Hindlimb muscle (tissue), 1 donor: ENCODE measurements around the gene SRD5A1. TPM values are rescaled to one million over a fixed set of nuclear protein-coding genes. Genes with fewer than 3 reads are reported as not detected.

ENCODE experiments used
- DNase-seq: peaks from one replicate; pipeline ENCODE4 v3.0.0-alpha.2; 2013
- polyA plus RNA-seq: library from polyadenylated mRNA; unstranded; fragments of 120-200 nt; gene quantifications from one replicate; pipeline ENCODE4 v1.2.1, GENCODE V29; 2013; ENCODE audit not compliant: insufficient read length

The SRD5A1 gene, protein sequence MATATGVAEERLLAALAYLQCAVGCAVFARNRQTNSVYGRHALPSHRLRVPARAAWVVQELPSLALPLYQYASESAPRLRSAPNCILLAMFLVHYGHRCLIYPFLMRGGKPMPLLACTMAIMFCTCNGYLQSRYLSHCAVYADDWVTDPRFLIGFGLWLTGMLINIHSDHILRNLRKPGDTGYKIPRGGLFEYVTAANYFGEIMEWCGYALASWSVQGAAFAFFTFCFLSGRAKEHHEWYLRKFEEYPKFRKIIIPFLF
- polyA plus RNA-seq, result 13.7 TPM

DNA sequence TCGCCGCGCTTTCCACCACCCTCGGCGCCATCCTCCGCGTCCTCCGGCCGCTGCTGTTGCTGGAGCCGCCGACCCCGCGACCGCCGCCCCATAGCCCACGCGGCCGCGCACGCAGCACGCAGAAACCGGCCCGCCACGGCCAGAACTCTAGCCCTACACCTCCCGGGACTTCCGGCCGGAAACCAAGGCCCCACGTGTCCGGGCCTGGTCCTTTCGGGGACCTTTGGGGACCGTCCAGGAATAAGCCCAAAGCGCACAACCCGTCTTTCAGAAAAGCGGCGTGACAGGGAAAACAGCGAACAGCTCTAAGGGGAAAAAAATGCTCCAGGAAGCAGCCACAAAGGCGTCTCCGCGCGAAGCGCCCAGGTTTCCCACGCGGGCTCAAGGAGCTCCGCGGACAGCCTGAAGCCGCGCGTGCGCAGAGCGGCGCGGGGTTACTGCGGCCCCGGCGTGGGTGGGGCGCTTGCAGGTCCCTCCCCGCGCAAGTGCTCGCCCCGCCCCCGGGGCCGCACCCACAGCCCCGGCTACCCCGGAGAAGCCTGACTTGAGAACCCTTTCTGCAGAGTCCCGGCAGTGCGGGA is at the start of gene SRD5A1, which contains the start of gene NSUN2:
SRD5A1 (plus strand) TSS at position 553 of the 581 bp plus-strand sequence. CDS start 137 bp downstream, outside the sequence.
NSUN2 (minus strand) TSS at position 157 of the 581 bp plus-strand sequence; CDS start at position 92, 65 bp downstream.
- peak; percentile 95 for DNase-seq

DNA sequence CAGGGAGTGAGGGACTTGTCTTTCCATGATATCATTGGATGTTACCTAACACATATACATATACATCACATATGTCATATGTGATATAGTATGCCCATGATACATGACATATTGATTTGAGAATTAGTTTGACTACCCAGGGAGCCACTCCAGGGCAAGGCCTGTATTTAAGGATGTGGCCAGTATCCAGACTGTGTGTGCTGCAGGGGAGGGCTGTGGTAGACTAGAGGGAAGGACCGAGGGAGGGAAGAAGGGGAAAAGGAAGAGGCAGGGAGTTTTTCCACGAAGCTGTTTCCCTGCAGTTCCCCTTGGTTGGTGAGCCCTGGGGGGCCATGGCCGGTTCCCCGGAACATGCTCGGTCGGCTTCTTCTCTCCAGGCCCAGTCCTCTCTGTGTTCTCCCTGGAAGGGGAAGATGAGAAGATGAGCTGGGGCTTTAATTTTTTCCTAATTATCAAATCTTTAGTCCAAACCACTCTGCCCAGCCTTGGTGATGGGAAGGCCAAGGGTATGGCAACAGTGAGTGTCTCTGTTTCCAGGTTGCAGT is 49.1 kb upstream of the SRD5A1 start:
- DNase-seq, result no peak

DNA sequence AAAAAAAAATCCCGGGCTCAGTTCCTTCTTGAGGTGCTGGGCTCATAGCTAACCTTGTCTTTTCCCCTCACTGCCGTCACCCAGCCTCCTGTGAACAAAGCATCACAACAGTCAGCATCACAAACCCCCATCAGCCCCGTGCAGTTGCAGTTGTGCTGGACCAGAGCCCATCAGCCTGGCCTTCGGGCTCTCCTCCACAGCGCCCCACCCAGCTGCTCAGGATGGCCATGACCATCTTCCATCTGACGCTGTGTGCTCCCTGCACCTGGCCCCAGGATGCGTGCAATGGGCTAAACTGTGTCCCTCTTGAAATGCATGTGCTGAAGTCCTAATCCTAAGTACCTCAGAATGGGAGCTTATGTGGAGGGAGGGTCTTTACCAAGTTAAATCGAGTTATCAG is 48.5 kb upstream of the SRD5A1 start:
- no peak for DNase-seq

DNA sequence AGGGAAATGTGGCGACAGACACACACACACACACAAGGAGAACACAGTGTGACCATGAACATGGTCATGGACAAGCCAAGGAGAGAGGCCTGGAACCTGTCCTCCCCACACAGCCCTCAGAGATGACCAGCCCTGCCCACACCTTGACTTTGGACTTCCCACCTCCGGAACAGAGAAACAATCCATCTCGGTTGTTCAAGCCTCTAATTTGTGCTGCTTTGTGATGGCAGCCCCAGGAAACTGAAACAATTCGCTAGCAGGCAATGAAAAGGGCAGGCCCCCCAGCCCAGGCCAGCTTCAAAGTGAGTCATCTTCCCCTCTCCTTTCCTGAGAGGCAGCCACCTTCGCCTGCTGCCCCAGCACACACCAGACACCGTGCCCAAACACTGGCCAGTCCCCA is 48.1 kb upstream of the SRD5A1 start:
- no peak for DNase-seq

DNA sequence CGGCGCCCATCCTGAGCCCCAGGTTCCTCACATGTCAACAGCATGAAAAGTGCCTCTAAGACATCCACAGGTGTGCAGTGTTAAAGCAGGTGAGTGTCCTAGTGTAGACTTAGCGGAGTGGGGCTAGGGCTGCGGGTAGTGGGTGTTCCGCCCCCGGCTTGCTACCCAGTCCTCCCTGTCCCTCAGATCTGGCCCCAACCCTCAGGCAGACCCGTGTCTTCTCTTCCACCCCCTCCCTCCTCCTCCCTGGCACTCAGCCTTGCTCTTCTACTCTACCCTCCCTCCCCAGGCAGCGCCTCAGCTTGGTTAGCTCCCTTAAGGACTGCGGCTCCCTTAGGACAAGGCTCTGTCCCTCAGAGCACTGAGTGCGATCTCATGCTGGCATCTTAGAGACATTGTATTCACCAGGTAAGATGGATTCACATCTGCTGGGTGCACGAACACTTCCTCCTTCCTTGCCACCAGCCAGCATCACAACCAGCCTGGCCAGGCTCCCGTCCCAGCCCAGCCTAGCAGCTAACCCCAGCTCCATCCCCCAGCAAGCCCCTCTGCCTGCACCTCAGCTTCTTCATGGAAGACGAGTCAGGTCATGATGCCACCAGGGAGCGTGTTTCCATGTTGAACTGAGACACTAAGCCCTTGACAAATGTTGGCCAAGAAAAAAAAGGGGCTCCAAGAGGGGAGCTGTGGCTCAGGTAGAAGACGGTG is 47.1 kb upstream of the SRD5A1 start:
- no peak for DNase-seq

DNA sequence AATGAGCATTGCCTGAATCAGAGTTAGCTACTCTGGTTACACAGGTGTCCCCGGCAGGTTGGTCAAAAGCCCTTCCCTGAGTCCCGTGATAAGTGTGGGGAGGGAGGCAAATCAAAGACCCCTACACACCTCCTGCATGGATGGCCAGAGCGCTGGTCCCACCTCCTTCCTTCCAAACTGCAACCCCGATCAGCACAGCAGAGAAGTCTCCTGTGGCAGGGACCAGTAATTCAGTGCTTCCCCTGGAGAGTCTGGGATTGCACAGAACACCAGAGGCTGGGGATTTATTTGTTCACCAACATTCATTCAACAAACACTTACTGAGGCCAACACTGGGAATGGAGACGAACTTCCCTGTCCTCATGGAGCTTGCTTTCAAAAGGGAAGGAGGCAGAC is 46.6 kb upstream of the SRD5A1 start:
- no peak for DNase-seq

DNA sequence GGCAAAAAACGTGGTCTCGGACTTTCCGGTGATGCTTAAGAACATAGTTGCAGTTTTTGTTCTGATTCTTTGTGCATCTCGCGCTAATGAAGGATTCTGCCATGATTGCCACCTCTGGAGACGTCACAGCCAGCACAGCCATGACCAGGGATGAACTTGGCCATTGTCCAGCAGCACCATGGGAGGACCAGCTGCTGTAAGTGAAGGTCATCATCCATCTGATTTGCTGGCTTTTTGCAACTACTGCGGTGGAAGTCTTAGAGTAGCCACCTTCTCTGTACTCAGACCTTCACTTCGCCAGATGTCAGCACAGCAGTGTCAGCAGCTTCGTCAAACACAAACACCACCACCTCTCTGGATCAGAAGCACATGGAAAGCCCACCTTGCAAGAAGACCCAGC is 46.1 kb upstream of the SRD5A1 start:
- no peak for DNase-seq

DNA sequence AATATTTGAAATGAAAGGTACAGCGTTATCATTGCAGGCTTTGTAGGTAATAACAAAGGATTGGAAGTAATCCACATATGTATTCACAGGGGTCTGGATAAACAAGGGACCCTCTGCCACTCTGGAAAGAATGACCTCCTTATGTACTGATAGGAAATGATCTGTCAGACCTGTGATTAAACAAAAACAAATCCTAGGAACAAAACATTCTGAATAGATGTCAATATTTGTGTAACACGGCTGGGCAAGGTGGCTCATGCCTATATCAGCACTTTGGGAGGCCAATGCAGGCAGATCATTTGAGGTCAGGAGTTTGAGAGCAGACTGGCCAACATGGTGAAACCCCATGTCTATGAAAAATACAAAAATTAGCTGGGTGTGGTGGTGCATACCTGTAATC is 42.7 kb upstream of the SRD5A1 start:
- DNase-seq, result no peak

DNA sequence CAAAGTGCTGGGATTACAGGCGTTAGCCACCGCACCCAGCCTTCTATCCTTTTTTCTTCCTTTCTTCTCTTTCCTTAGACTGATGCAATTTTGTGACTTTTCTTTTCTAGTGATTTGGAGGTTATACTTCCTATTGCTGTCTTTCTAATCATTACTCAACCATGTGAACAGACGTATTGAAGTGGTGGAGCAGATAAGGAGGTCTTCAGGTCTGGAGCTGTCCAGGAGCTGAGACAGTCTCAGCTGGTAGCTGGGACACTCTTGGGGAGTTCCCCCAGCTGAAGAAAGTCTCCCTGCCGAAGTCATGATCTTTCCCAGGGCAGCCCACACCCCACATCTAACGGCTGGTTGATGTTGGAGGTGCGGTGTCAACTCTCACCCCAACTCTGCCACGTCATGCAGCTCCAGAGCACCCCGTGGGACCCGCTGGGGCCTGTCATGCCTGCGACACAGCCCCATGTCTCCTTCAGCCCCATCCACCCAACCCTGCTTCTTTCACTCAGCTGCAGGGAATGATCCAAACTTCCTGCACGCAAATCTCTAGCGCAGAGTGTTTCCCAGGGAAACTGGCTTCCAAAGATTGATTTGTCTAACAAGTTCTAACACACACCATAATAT is 41.5 kb upstream of the SRD5A1 start:
- DNase-seq, result no peak

DNA sequence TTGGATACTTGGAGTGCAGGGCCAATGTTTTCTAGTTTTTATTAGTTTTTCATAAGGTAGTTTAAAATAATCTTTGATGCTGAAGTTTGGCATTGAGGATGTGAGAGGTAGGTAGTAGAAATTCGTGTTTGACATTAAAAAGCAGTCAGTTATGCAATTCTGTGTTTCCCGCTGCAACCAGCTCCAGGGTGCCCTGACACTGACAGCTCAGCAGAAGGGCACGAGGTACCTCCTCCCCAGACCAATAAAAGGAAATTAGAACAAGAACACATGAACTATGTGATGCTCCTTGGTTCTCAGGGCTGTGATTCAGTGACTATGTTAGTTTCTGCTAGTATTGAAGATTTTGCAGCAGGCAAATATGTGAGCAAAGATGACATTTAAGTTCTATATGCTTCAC is 40.6 kb upstream of the SRD5A1 start:
- no peak for DNase-seq

DNA sequence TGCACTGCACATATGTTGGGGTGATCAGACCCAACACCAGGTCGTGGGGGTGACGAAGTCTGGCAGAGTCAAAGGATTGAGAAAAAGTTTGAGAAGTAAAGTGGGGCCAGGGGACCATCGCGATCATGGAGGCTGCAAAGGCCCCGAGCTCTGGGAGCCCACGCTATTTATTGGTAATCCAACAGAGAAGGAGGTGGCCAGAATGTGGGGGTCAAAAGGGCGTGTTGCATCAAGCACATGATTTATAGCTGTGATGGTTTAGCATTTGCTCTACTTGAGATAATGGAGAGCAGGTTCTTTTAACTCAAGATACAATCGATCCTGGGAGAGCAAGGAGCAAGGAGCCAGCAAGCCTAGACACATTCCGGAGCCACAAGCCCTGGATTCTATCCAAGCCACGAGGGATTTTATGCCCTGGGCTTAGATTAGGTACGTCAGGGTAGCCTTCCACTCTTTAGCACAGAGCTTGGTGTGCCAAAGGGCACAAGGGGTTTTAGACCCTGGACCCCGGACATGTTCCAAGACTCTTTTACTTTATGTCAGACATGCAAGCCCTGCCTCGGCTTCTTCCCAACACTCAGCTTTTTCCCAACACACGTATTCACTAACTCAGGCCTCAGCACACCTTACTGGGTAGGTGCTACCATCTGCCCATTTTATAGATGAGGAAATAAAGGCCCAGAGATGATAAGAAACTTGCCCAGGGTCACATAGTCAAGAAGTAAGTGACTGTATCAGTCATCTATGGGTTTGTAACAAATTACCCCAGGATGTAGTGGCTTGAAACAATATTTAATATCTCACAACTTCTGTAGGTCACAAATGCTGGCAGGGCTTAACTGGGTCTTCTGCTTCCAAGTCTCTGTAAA is 39.9 kb upstream of the SRD5A1 start:
- DNase-seq, result no peak

DNA sequence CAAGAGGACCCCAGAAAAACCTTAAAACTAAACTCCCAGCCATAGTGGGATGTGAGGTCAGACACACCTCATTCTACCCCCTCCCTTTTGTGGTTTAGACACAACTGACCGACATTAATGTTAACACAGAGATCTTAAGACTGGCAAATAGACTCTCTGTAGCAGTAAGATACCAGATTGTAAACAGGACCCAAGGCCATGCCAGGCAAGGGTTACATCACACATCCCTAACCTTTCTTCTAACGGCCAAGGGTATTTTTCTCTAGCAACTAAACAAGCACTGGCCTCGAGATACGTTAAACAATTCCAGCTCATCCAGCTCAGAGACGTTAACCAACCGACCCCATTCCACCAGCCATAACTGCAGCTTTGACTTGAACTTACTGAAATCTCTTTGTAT is 39.2 kb upstream of the SRD5A1 start:
- no peak for DNase-seq

DNA sequence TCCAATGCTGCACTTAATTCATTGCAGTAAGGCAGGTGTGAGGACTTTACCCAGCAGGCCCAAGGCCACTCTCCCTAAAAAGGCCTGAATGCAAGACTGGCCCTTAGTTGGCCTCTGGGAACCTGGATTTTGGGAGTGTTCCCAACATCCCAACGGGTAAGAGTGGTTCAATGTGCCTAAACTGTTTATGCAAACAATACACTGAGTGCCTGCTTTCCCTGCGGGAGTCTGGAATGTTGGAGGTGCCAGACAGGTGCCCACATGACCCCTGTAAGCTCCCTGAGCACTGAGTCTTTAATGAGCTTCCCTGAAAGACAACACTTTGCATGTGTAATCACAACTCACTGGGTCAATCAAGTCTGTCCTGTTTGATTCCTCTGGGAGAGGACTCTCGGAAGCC is 37.8 kb upstream of the SRD5A1 start:
- no peak for DNase-seq

DNA sequence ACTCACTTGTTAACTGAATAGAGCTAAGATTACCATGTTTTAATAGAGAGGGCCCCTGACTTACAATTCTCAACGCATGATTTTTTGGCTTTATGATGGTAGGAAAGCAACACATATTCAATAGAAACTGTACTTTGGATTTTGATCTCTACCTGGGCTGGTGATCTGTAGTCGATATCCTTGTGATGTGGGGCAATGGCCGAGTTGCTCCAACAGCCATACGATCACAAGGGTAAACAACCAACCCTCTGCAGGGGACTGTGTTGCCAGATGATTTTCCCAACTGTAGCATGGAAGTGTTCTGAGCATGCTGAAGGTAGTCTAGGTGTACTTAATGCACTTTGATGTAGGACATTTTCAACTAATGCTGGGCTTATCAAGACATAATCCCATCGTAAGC is 36.9 kb upstream of the SRD5A1 start:
- no peak for DNase-seq

DNA sequence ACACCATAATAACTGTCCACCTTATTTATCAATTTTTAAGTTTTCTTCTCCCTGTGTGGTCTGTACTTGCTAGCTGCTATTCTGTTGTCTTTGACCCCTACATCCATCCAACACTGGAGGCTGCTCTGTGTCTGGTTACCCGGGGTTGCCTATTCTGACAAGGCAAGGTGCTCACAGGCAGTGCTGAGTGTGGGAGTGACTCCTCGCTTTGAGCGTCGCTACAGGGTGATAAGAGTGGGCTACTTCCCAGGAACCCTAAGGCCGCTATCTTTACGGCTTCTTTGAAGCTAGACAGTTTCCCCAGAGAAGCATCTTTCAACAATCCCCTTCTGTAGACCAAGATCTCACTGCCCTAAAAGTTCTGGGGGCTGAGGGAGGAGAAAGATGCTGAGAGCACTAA is 35.7 kb upstream of the SRD5A1 start:
- DNase-seq, result no peak

DNA sequence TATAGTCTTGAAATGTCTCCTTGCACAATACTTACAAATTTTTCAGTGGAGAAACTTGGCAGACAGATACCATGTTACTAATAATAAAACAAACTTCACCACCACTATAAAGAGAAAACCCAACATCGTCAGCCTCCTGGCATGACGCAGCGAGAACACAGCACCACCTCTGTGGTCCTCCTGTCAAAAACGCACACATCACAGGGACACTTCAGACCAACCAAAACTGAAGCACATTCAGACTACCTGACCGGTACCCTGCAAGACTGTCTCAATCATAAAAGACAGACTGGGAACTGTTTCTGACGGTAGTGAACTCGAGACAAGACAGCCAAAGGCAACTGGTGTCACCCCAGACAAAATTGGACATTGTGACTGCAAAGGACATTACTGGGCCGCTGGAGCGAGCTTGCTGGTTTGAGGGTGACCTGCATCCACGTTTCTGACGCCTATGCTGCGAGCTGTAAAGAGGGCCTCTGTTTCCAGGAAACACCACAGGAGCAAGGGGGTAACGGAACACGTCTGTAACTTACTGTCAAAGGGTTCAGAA is 34.8 kb upstream of the SRD5A1 start:
- DNase-seq, result no peak

DNA sequence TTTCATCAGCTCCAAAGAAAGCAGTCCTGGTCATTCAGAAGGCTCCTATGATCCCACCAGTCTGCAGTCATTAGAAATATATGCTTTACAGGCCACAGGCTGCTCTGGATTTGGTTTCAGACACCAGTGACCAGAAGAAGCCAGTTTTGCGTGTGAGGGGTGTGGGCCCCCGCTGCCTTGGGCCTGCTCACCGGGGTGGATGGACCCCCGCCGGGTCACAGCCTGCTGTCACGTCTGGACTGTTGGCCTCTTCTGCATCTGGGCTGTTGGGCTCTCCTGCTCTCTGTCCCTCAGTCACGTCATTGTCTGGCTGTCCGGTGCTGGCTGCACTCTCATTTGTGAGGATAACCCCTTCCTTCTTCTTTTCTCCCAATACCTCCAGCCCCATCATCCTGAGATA is 33.5 kb upstream of the SRD5A1 start:
- DNase-seq, result no peak

DNA sequence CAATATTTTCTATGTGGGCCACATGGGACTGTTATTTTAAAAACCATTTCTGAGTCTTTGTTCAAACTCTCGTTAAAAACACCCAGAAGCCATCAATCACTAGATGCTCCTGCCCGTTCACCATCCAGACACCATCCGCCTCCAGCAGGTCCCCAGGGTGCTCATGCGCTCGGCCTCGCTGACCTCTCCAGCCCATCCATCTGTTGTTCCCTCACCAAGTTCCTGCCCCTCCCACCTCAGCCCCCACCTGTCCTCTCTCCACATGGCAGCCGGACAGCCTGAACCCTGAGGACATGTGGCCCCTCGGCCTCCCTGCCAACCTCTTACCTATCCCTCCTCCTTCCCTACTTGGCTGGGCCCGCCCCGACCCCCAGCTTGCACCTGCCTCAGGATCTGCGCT is 32.0 kb upstream of the SRD5A1 start:
- DNase-seq, result no peak

DNA sequence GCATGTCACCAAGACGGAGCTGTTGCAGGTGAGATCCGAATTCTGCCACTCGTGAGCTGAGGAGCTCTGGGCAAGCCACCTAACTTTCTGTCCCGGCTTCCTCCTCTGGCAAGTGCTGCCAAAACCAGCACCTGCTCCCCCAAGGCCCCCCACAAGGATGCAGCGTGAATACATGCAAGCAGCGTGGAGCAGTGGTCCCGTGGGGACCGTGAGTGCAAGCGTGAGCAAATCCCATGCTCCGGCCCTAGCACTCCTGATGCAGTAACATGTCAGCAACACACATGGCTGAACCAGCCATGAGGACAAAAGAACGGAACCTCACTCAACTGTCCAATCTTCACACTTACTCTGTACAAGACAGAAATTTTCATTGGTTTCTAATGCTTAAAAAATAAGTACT is 31.4 kb upstream of the SRD5A1 start:
- DNase-seq, result no peak

DNA sequence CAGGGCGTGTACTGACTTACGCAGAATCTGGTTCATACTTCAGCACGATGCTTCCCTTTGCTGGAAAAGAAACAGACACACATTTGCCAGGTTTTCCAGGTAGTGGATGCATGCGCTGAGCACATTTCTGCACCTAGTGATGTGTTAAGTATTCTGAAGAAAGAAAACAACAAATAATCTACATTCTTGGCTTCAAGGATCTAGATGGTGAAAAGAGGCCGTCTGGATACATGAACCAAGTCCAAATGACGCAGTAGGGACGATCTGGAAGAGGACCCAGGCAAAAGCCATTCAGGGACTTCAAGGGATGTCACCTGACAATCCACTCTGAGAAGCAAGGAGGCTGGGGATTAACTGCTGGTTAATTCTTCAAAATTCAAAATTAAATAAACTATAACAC is 30.8 kb upstream of the SRD5A1 start:
- no peak for DNase-seq

DNA sequence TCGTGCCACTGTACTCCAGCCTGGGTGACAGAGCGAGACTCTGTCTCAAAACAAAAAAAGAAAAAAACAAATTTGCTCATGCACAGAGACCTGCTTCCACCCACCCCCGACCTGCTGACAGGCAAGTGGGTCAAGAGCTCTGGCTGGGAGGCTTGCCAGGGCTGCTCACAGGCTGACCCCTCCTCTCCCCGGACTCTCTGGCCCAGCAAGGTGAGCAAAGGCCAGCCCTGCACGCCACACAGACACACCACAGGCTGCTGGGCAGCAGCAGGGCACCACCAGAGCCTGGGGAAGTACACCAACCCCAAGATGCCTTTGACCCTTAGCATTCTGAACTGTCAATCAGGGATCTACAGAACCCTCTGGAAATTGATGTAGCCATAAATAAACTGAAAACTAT is 29.6 kb upstream of the SRD5A1 start:
- DNase-seq, result no peak

DNA sequence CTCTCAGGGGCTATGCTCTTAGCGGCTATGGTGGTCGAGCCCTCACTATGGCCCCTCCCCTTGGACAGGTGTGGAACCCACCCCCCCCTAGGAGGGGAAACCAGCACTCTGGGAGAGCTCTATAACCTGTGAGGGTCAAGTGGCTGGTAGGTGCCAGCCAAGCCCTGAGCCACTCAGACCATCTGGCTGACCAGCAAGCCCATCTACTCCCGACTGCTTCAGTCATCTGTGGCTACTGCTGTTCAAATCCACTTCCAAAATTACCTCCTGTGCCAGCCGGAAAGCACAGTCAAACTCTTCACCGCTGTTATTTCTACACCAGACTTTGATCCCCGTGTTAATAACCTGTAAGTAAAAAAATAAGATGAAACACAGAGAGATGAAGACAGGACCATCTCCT is 28.9 kb upstream of the SRD5A1 start:
- DNase-seq, result no peak
